NB4 (cell line): Measurements from ENCODE around the gene CHRM2.

ENCODE experiments used
- POLR2A ChIP-seq: IDR thresholded peaks from 2 replicates; pipeline ENCODE4 v1.6.1; 2011; ENCODE audit warnings: mild to moderate bottlenecking; ENCODE audit not compliant: insufficient read length; ENCODE audit errors: extremely low read depth
- TF ChIP-seq, protein P1 (sequence below): IDR thresholded peaks from one replicate; pipeline ENCODE4 v1.5.1; 2012; ENCODE audit warnings: low read depth, low read length

DNA sequence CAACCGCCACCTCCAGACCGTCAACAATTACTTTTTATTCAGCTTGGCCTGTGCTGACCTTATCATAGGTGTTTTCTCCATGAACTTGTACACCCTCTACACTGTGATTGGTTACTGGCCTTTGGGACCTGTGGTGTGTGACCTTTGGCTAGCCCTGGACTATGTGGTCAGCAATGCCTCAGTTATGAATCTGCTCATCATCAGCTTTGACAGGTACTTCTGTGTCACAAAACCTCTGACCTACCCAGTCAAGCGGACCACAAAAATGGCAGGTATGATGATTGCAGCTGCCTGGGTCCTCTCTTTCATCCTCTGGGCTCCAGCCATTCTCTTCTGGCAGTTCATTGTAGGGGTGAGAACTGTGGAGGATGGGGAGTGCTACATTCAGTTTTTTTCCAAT, 146.6 kb downstream of the CHRM2 start:
- TF ChIP-seq, protein P1, sequence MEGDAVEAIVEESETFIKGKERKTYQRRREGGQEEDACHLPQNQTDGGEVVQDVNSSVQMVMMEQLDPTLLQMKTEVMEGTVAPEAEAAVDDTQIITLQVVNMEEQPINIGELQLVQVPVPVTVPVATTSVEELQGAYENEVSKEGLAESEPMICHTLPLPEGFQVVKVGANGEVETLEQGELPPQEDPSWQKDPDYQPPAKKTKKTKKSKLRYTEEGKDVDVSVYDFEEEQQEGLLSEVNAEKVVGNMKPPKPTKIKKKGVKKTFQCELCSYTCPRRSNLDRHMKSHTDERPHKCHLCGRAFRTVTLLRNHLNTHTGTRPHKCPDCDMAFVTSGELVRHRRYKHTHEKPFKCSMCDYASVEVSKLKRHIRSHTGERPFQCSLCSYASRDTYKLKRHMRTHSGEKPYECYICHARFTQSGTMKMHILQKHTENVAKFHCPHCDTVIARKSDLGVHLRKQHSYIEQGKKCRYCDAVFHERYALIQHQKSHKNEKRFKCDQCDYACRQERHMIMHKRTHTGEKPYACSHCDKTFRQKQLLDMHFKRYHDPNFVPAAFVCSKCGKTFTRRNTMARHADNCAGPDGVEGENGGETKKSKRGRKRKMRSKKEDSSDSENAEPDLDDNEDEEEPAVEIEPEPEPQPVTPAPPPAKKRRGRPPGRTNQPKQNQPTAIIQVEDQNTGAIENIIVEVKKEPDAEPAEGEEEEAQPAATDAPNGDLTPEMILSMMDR, result no peak
- no peak for TF ChIP-seq POLR2A
